Measurements from ENCODE around the gene DMKN. TPM values are rescaled to one million over a fixed set of nuclear protein-coding genes. Genes with fewer than 3 reads are reported as not detected.
A peak's percentile ranks its signal among the peaks of the same experiment; 100 is the strongest.

The DMKN gene
- total RNA-seq, 3 donors from 2014 or later (not counting 1 experiment from before 2014, with no cell fraction given) = 10.7 to 15.3 (median 11.3) TPM

- no peak overlapping the region for H3K4me3 Mint-ChIP-seq
- Histone ChIP-seq H3K36me3 (ENCODE audit: control insufficient read depth, insufficient read depth, low read length) (no peaks in the 10 kb centered on the region), H3K27ac (ENCODE audit: low read length) (no peak overlapping the region), H3K4me1 (ENCODE audit: control insufficient read depth, insufficient read depth, low read length) (peaks cover 63% of the 10 kb centered on the region), H3K27me3 (ENCODE audit: control insufficient read depth, insufficient read depth, low read length) (no peaks in the 10 kb centered on the region), H3K9me3 (ENCODE audit: control insufficient read depth, insufficient read depth, low read length) (no peaks in the 10 kb centered on the region), H3K4me3 (ENCODE audit: low read length) (no peak overlapping the region)
- DNase-seq = no peak
- no peak for ATAC-seq
- WGBS (ENCODE audit: insufficient coverage) = 89% methylated on average over 27 of the region's 27 CpGs
- no peaks in the 10 kb centered on the region for H3K36me3 Mint-ChIP-seq
- peaks cover 0 to 12% of the 10 kb centered on the region in 2 donors for H3K27me3 Mint-ChIP-seq (ENCODE audit: low read depth in 2 of 2)
- no peak for TF ChIP-seq CTCF (IDR thresholded peaks at IDR 0.05)
- H3K4me1 Mint-ChIP-seq = peaks cover 45 to 52% of the 10 kb centered on the region in 2 donors
- H3K27ac Mint-ChIP-seq = no peak overlapping the region
- H3K9me3 Mint-ChIP-seq = no peaks in the 10 kb centered on the region
- intact Hi-C loops (cut with micrococcal nuclease) = no loop called here
Measured at GRCh38 chr19:35449359-35450043, 63.9 kb downstream of the DMKN start.

- Histone ChIP-seq H3K36me3 (ENCODE audit: control insufficient read depth, insufficient read depth, low read length) (no peaks in the 10 kb centered on the region), H3K4me3 (ENCODE audit: low read length) (no peak within 1 kb of the TSS), H3K27me3 (ENCODE audit: control insufficient read depth, insufficient read depth, low read length) (no peaks in the 10 kb centered on the region), H3K27ac (ENCODE audit: low read length) (peak within 1 kb of the TSS; percentile 41), H3K9me3 (ENCODE audit: control insufficient read depth, insufficient read depth, low read length) (no peaks in the 10 kb centered on the region), H3K4me1 (ENCODE audit: control insufficient read depth, insufficient read depth, low read length) (peaks cover 63% of the 10 kb centered on the region)
- TF ChIP-seq CTCF (IDR thresholded peaks at IDR 0.05) = no peak
- Mint-ChIP-seq H3K4me1 (peaks cover 45 to 52% of the 10 kb centered on the region in 2 donors), H3K27ac (peak within 1 kb of the TSS; percentile 53 to 96), H3K36me3 (no peaks in the 10 kb centered on the region), H3K9me3 (no peaks in the 10 kb centered on the region), H3K27me3 (ENCODE audit: low read depth in 2 of 2) (peaks cover 0 to 12% of the 10 kb centered on the region in 2 donors), H3K4me3 (no peak within 1 kb of the TSS)
- intact Hi-C loops (cut with micrococcal nuclease) = loop anchor here (2.0 kb wide), 1 partner anchor 15 kb away; no protein-coding TSS in a partner anchor
- ATAC-seq = no peak
- DNase-seq = no peak
- 82% methylated on average over 11 of the region's 12 CpGs for WGBS (ENCODE audit: insufficient coverage)
Measured at GRCh38 chr19:35447606-35448469, 65.6 kb downstream of the DMKN start, which contains the start of gene FFAR2. TSS of gene FFAR2 (plus strand) at chr19:35448257. CDS start at chr19:35449715, 1,458 bp downstream.

Other genes with a start within 250 kb of the DMKN start
- gene USF2, start 244.7 kb downstream of the DMKN start, total RNA-seq = 100 to 1,000 TPM; 243 to 253 (median 250) TPM
- gene HAMP, start 231.1 kb downstream of the DMKN start, total RNA-seq = 1 to 10 TPM in 1 of 3 donors, under 1 TPM in 2; 0.34 to 1.5 (median 0.45) TPM
- gene MAG, start 221.5 kb downstream of the DMKN start, total RNA-seq = not detected
- 1 to 10 TPM; 4.3 to 7.0 (median 6.0) TPM for gene CD22, start 184.5 kb downstream of the DMKN start, total RNA-seq
- under 1 TPM in 2 of 3 donors, not detected in 1; 0.30 to 0.47 TPM for gene FFAR1, start 165.7 kb downstream of the DMKN start, total RNA-seq
- gene FFAR3, start 155.2 kb downstream of the DMKN start, total RNA-seq = 1 to 10 TPM in 1 of 3 donors, under 1 TPM in 1, not detected in 1; 0.92 to 2.7 TPM
- 1 to 10 TPM in 1 of 3 donors, under 1 TPM in 1, not detected in 1; 0.19 to 1.5 TPM for gene GPR42, start 142.6 kb downstream of the DMKN start, total RNA-seq
- 1 to 10 TPM in 2 of 3 donors, under 1 TPM in 1; 0.70 to 8.6 (median 1.6) TPM for gene FFAR2, start 65.4 kb downstream of the DMKN start, total RNA-seq
- gene KRTDAP, start 23.2 kb downstream of the DMKN start, total RNA-seq = not detected
- gene SBSN, start 14.7 kb upstream of the DMKN start, total RNA-seq = not detected
- not detected for gene GAPDHS, start 19.8 kb upstream of the DMKN start, total RNA-seq
- 10 to 100 TPM; 30.6 to 37.9 (median 31.2) TPM for gene TMEM147, start 32.0 kb upstream of the DMKN start, total RNA-seq
- gene ATP4A, start 50.0 kb upstream of the DMKN start, total RNA-seq = not detected
- not detected for gene PMIS2, start 72.5 kb upstream of the DMKN start, total RNA-seq
- 10 to 100 TPM; 17.5 to 26.4 (median 21.6) TPM for gene HAUS5, start 99.1 kb upstream of the DMKN start, total RNA-seq
- 10 to 100 TPM; 51.6 to 61.7 (median 58.2) TPM for gene RBM42, start 115.4 kb upstream of the DMKN start, total RNA-seq
- 1 to 10 TPM in 1 of 3 donors, under 1 TPM in 2; 0.48 to 2.0 (median 0.87) TPM for gene ETV2, start 128.1 kb upstream of the DMKN start, total RNA-seq
- gene COX6B1, start 134.7 kb upstream of the DMKN start, total RNA-seq = 100 to 1,000 TPM; 213 to 247 (median 215) TPM
- gene UPK1A, start 152.9 kb upstream of the DMKN start, total RNA-seq = not detected
- gene ZBTB32, start 190.9 kb upstream of the DMKN start, total RNA-seq = 1 to 10 TPM in 1 of 3 donors, under 1 TPM in 2; 0.27 to 1.8 (median 0.35) TPM
- 10 to 100 TPM; 60.8 to 70.9 (median 70.7) TPM for gene KMT2B, start 204.4 kb upstream of the DMKN start, total RNA-seq
- 10 to 100 TPM; 57.7 to 75.6 (median 69.6) TPM for gene IGFLR1, start 228.8 kb upstream of the DMKN start, total RNA-seq
- 10 to 100 TPM; 63.7 to 78.2 (median 73.0) TPM for gene U2AF1L4, start 231.8 kb upstream of the DMKN start, total RNA-seq
- 10 to 100 TPM; 38.5 to 45.0 (median 41.0) TPM for gene PSENEN, start 232.0 kb upstream of the DMKN start, total RNA-seq
- gene LIN37, start 234.9 kb upstream of the DMKN start, total RNA-seq = 10 to 100 TPM; 16.7 to 22.1 (median 18.2) TPM
- gene HSPB6, start 243.4 kb upstream of the DMKN start, total RNA-seq = not detected
- gene PROSER3, start 244.5 kb upstream of the DMKN start, total RNA-seq = 10 to 100 TPM; 33.1 to 40.2 (median 35.9) TPM

All from natural killer cell (primary cell).